BE2C (cell line): Measurements from ENCODE around the gene C20orf204.

Source experiments
- DNase-seq: peaks from one replicate; pipeline ENCODE4 v3.0.0-alpha.2; 2020
- H3K27me3 ChIP-seq: fragments of 250-450 bp; sonication (Bioruptor Pico); 2 replicates; pipeline ENCODE4 v1.5.1; 2020; ENCODE audit warnings: mild to moderate bottlenecking
- H3K36me3 ChIP-seq: fragments of 250-450 bp; sonication (Bioruptor Pico); 2 replicates; pipeline ENCODE4 v1.5.1; 2020; ENCODE audit warnings: mild to moderate bottlenecking
- H3K4me1 ChIP-seq: fragments of 250-450 bp; sonication (Bioruptor Pico); 2 replicates; pipeline ENCODE4 v1.5.1; 2020
- H3K4me3 ChIP-seq: 2 replicates; pipeline ENCODE4 v1.5.1; 2011; ENCODE audit warnings: low read depth, low read length
- H3K9me3 ChIP-seq: fragments of 250-450 bp; sonication (Bioruptor Pico); 2 replicates; pipeline ENCODE4 v1.5.1; 2020
- CTCF ChIP-seq: IDR thresholded peaks from 2 replicates; pipeline ENCODE4 v1.5.1; 2012; ENCODE audit warnings: mild to moderate bottlenecking, low read depth, low read length

Gene C20orf204

GRCh38 chr20:64082126-64082731, 46.2 kb downstream of the C20orf204 start:
- H3K4me1 ChIP-seq: peaks cover 9% of the 10 kb centered on the region
- no peak overlapping the region for H3K4me3 ChIP-seq
- no peaks in the 10 kb centered on the region for H3K36me3 ChIP-seq
- no peak for TF ChIP-seq CTCF
- no peak for DNase-seq
- no peaks in the 10 kb centered on the region for H3K9me3 ChIP-seq
- H3K27me3 ChIP-seq: no peaks in the 10 kb centered on the region

DNA sequence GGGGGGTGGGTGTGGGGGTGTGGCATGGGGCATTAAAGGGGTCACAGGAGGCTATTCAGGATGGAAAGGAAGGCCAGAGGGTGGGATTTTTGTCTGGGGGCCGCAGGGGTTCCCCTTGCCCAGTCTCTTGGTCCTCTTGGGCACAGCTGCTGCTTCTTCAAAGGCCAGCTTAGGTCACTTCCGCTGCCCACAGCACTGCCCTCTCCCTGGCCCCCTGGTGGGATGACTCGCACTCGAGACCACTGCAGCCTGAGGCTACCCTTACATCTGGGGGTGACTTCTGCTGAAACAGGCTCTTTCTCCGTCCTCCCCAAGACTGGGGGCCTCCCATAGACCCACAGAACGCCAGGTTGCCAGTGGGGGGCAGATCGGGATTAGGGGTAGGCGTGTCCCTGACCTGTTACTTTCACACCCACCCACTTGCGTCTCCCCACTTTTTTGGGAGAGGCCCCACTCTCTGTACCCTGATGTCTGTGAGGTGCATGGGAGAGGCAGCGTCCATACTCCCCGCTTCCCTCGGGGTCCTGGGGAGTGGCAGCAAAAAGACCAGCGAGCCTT, 46.9 kb downstream of the C20orf204 start:
- no peaks in the 10 kb centered on the region for H3K27me3 ChIP-seq
- H3K36me3 ChIP-seq: no peaks in the 10 kb centered on the region
- DNase-seq: no peak
- peak overlapping the region; percentile 63 for H3K4me3 ChIP-seq
- TF ChIP-seq CTCF: no peak
- H3K9me3 ChIP-seq: no peaks in the 10 kb centered on the region
- H3K4me1 ChIP-seq: peaks cover 9% of the 10 kb centered on the region

GRCh38 chr20:64083378-64083803, 47.4 kb downstream of the C20orf204 start:
- H3K36me3 ChIP-seq: no peaks in the 10 kb centered on the region
- peak overlapping the region; percentile 63 for H3K4me3 ChIP-seq
- H3K27me3 ChIP-seq: no peaks in the 10 kb centered on the region
- H3K4me1 ChIP-seq: peaks cover 9% of the 10 kb centered on the region
- peak; percentile 94 for DNase-seq
- H3K9me3 ChIP-seq: no peaks in the 10 kb centered on the region
- TF ChIP-seq CTCF: peak; percentile 63

DNA sequence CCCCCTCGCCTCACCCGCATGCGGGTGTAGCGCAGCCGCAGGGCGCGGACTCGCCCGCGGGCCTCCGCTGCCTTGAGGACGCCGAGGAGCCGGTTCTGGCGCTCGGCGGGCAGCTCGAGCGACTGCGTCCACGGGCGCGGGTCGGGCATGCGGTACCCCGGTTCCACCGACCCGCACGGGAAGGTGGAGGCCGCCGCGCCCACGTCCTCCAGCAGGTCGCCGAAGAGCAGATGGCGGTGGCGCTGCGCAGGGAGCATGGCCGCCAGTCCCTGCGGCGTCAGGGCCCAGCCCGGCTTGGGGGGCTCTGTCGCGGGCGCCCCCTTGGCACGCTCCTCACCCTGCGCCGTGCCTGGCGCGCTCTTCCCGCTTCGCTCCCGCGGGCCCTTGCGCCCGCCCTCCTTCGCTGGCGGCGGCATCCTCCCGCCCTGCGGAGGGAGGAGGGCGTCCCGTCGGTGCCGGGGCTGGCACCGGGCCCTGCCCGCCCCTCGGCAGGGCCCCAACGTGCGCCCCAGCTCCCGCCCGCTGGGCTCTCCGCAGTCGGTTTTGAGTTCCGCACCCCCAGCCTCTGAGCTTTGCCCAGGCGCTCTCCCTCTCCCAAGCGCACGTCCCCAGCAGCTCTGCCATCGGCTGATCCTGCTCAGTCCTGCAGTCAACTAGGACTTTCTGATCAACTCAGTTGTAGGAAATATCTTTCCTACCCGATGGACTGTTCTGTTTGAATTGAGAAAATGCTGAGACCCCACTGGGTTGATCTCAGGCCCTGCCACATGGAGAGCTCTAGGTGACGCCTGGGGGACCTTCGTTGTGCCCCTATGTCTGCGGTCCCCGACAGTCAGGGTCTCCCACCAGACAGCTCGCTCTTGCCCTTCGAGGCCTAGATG, 48.1 kb downstream of the C20orf204 start, which contains the start of gene LKAAEAR1:
LKAAEAR1 (minus strand) TSS at position 595 of the 881 bp plus-strand sequence; CDS start at position 416, 179 bp downstream.
- H3K27me3 ChIP-seq: no peaks in the 10 kb centered on the region
- no peaks in the 10 kb centered on the region for H3K9me3 ChIP-seq
- no peaks in the 10 kb centered on the region for H3K36me3 ChIP-seq
- DNase-seq: no peak
- peaks cover 9% of the 10 kb centered on the region for H3K4me1 ChIP-seq
- TF ChIP-seq CTCF: no peak
- peak within 1 kb of the TSS; percentile 63 for H3K4me3 ChIP-seq

- Histone ChIP-seq H3K27me3 (no peaks in the 10 kb centered on the region), H3K4me1 (peaks cover 9% of the 10 kb centered on the region), H3K9me3 (no peaks in the 10 kb centered on the region), H3K4me3 (no peak overlapping the region), H3K36me3 (no peaks in the 10 kb centered on the region)
- no peak for TF ChIP-seq CTCF
- DNase-seq: no peak
Observed at GRCh38 chr20:64084685-64085152, 48.7 kb downstream of the C20orf204 start.
